HepG2 (cell line): ENCODE data around the gene ZNF669. TPM values are rescaled to one million over a fixed set of nuclear protein-coding genes. Genes with fewer than 3 reads are reported as not detected.

Experiments used
- HNF1A ChIP-seq, 2 experiments: sonication (generic) in 1 of 2; formaldehyde crosslinking in 1 of 2; IDR thresholded peaks; 2 replicates each; pipeline versions ENCODE4 v1.4.0 to v1.6.1; 2016 to 2020; ENCODE audit warnings: borderline replicate concordance in 1 of 2, low read depth in 1 of 2, mild to moderate bottlenecking in 1 of 2, missing genetic modification reagents in 1 of 2
- MED13 ChIP-seq: sonication (generic); formaldehyde crosslinking; IDR thresholded peaks from 2 replicates; pipeline ENCODE4 v1.5.0; 2020; ENCODE audit warnings: missing genetic modification reagents
- RERE ChIP-seq: IDR thresholded peaks from 2 replicates; pipeline ENCODE4 v1.6.1; 2016; ENCODE audit warnings: low read depth, missing genetic modification reagents, missing compliant biosample characterization
- SNAPC4 ChIP-seq: sonication (generic); formaldehyde crosslinking; IDR thresholded peaks from 2 replicates; pipeline ENCODE4 v1.4.0; 2020; ENCODE audit warnings: mild to moderate bottlenecking, missing genetic modification reagents
- TRAFD1 ChIP-seq: sonication (generic); formaldehyde crosslinking; IDR thresholded peaks from 2 replicates; pipeline ENCODE4 v1.5.1; 2020; ENCODE audit warnings: missing genetic modification reagents, mild to moderate bottlenecking, borderline replicate concordance
- ZFP1 ChIP-seq: IDR thresholded peaks from 2 replicates; pipeline ENCODE4 v1.6.1; 2016
- ZNF770 ChIP-seq: sonication (generic); formaldehyde crosslinking; IDR thresholded peaks from 2 replicates; pipeline ENCODE4 v1.5.0; 2020; ENCODE audit warnings: mild to moderate bottlenecking, missing genetic modification reagents
- ZNF83 ChIP-seq: sonication (generic); formaldehyde crosslinking; IDR thresholded peaks from 2 replicates; pipeline ENCODE4 v1.4.0; 2020; ENCODE audit warnings: missing genetic modification reagents, mild to moderate bottlenecking, borderline replicate concordance
- polyA plus RNA-seq, 8 experiments: library from polyadenylated mRNA; depleted of rRNA in 3 of 8; stranded (reverse) in 7 of 8; unstranded in 1 of 8; fragments of >200 nt; fragmentation: Illumina TruSeq in 4 of 8; extraction: Trizol in 4 of 8; gene quantifications; 2 replicates each; pipeline versions ENCODE4 v1.2.1 to v1.2.3, GENCODE V29; 2011 to 2016; ENCODE audit warnings: low read depth in 4 of 8, missing spikeins in 1 of 8, mixed read lengths in 1 of 8; ENCODE audit not compliant: insufficient read depth in 1 of 8
- total RNA-seq, 5 experiments: library from RNA; depleted of rRNA; stranded (reverse); fragments of >200 nt; fragmentation: Illumina TruSeq; extraction: Trizol; gene quantifications; 2 replicates each; pipeline ENCODE4 v1.2.3, GENCODE V29; 2016; ENCODE audit warnings: low read depth in 1 of 5

The ZNF669 gene
- total and polyA plus RNA-seq, 2 of the 13 experiments (the other 11 are each of a cell fraction or from before 2014, with no cell fraction given): 3.1 to 14.6 TPM

- TF ChIP-seq RERE (no peak), SNAPC4 (CRISPR knock-in tag) (no peak), TRAFD1 (CRISPR knock-in tag) (no peak), HNF1A (IDR thresholded peaks at IDR 0.05; ENCODE audit: low read depth) (no peak), HNF1A (CRISPR knock-in tag; IDR thresholded peaks at IDR 0.05; ENCODE audit: borderline replicate concordance) (no peak), ZFP1 (CRISPR knock-in tag) (no peak), MED13 (no peak), ZNF83 (CRISPR knock-in tag) (no peak), ZNF770 (CRISPR knock-in tag) (peak; percentile 88)
Observed at GRCh38 chr1:247089616-247090375, 14.4 kb downstream of the ZNF669 start (continued).
